Effector memory CD8-positive, alpha-beta T cell (primary cell): ENCODE results near the gene RNF182.
A peak's percentile ranks its signal among the peaks of the same experiment; 100 is the strongest.

Source experiments
- ATAC-seq: fragments of 150-1000 bp; cut with Tn5 transposase; replicated peaks from 2 replicates; pipeline ENCODE4 v1.10.0; 2021; ENCODE audit warnings: mild to moderate bottlenecking, moderate library complexity
- DNase-seq, 3 experiments: peaks; one replicate each; pipeline ENCODE4 v3.0.0; 2021
- H3K27ac Mint-ChIP-seq, 2 donors: one replicate each; pipeline ENCODE4 v1.8.0; 2022; ENCODE audit warnings: mild to moderate bottlenecking in 2 of 2, mixed read lengths in 2 of 2, moderate library complexity in 2 of 2
- H3K27me3 Mint-ChIP-seq, 2 donors: one replicate each; pipeline ENCODE4 v1.8.0; 2022; ENCODE audit warnings: mixed read lengths in 2 of 2
- H3K36me3 Mint-ChIP-seq: one replicate; pipeline ENCODE4 v1.8.0; 2022; ENCODE audit warnings: mild to moderate bottlenecking, moderate library complexity, mixed read lengths; ENCODE audit not compliant: insufficient read depth
- H3K4me1 Mint-ChIP-seq, 2 donors: one replicate each; pipeline ENCODE4 v1.8.0; 2022; ENCODE audit warnings: low read depth in 2 of 2, mixed read lengths in 2 of 2
- H3K4me3 Mint-ChIP-seq, 2 donors: one replicate each; pipeline ENCODE4 v1.8.0; 2022; ENCODE audit warnings: mild to moderate bottlenecking in 2 of 2, mixed read lengths in 2 of 2, moderate library complexity in 2 of 2
- H3K9me3 Mint-ChIP-seq, 2 donors: one replicate each; pipeline ENCODE4 v1.8.0; 2022; ENCODE audit warnings: mixed read lengths in 2 of 2

Gene RNF182

GRCh38 chr6:13908955-13909381 is 15.8 kb upstream of the RNF182 start:
- no peaks in the 10 kb centered on the region for H3K9me3 Mint-ChIP-seq
- no peak overlapping the region for H3K4me3 Mint-ChIP-seq
- DNase-seq: peak; percentile 21 to 33 (median 24)
- H3K27me3 Mint-ChIP-seq: peaks cover 18 to 25% of the 10 kb centered on the region in 2 donors
- no peaks in the 10 kb centered on the region for H3K36me3 Mint-ChIP-seq
- H3K27ac Mint-ChIP-seq: no peak overlapping the region
- ATAC-seq: peak; percentile 73
- H3K4me1 Mint-ChIP-seq: no peaks in the 10 kb centered on the region

GRCh38 chr6:13910443-13910842 is 14.3 kb upstream of the RNF182 start:
- Mint-ChIP-seq H3K4me1 (no peaks in the 10 kb centered on the region), H3K27ac (no peak overlapping the region)

GRCh38 chr6:13911337-13911736 is 13.4 kb upstream of the RNF182 start:
- Mint-ChIP-seq H3K9me3 (no peaks in the 10 kb centered on the region), H3K27ac (no peak overlapping the region), H3K4me1 (no peaks in the 10 kb centered on the region), H3K36me3 (no peaks in the 10 kb centered on the region), H3K4me3 (no peak overlapping the region), H3K27me3 (peaks cover 24 to 34% of the 10 kb centered on the region in 2 donors)
- ATAC-seq: no peak
- DNase-seq: no peak

More at GRCh38 chr6:13910443-13910842, 14.3 kb upstream of the RNF182 start:
- no peak overlapping the region for H3K4me3 Mint-ChIP-seq
- no peaks in the 10 kb centered on the region for H3K36me3 Mint-ChIP-seq
- no peak for DNase-seq
- H3K9me3 Mint-ChIP-seq: no peaks in the 10 kb centered on the region
- ATAC-seq: no peak
- peaks cover 18 to 34% of the 10 kb centered on the region in 2 donors for H3K27me3 Mint-ChIP-seq

DNA sequence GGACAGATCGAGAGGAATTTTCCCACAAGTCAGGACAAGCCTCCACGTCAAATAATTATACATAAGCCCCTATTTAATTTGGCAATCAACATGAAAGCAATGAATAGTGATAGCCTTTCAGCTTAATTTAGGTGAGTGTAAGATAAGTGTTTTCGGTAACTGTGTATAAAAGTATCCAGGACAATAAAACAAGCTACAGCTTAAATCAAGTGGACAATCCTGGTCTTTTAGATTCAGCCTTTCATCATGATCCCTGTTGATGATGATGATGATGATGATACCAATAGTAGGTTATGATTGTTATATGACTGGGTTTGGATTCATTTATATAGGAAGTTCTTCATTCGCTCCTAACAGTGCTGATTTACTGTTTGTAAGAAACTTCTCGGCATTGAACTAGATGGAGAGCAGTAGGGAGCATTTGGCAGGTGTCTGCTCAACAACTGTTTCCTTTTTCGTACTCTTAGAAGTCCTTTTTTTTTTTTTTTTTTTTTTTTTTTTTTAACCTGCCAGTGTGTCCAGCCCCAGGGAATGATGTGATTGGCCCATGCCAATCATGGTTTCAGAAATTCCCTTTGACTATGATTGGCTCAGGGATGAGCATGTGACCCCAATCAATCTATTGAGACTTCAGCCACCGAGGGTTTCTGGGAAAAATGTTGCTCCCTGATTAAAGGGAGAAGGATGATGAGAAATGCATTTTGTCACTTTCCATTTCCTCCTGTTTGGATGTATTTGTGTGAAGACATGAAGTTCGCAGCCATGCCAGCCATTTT is 11.3 kb upstream of the RNF182 start:
- H3K27ac Mint-ChIP-seq: no peak overlapping the region
- ATAC-seq: no peak
- H3K4me3 Mint-ChIP-seq: no peak overlapping the region
- no peaks in the 10 kb centered on the region for H3K36me3 Mint-ChIP-seq
- DNase-seq: no peak
- H3K27me3 Mint-ChIP-seq: peaks cover 35 to 39% of the 10 kb centered on the region in 2 donors
- H3K9me3 Mint-ChIP-seq: no peaks in the 10 kb centered on the region
- H3K4me1 Mint-ChIP-seq: no peaks in the 10 kb centered on the region

DNA sequence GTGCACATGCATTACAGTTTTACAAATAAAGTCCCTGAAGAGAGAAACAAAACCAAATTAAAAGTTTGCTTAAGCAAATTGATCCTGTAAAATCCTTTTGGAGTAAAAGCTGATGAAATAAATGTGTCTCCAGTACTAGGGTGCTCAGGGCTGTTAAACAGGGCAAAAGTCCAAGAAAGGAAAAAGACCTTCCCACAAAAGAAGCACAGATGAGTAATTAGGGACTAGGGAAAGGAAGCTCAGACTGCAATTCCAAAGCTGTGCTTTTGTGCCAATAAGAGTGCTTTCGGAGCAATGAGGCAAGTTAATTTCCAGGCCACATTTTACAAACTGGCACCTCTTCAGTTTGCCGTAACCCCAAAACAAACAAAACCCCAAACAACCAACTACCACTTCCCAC is 10.4 kb upstream of the RNF182 start:
- Mint-ChIP-seq H3K9me3 (no peaks in the 10 kb centered on the region), H3K4me1 (no peaks in the 10 kb centered on the region), H3K27me3 (peaks cover 34 to 38% of the 10 kb centered on the region in 2 donors), H3K36me3 (no peaks in the 10 kb centered on the region), H3K4me3 (no peak overlapping the region), H3K27ac (no peak overlapping the region)
- DNase-seq (no peak), ATAC-seq (no peak)

DNA sequence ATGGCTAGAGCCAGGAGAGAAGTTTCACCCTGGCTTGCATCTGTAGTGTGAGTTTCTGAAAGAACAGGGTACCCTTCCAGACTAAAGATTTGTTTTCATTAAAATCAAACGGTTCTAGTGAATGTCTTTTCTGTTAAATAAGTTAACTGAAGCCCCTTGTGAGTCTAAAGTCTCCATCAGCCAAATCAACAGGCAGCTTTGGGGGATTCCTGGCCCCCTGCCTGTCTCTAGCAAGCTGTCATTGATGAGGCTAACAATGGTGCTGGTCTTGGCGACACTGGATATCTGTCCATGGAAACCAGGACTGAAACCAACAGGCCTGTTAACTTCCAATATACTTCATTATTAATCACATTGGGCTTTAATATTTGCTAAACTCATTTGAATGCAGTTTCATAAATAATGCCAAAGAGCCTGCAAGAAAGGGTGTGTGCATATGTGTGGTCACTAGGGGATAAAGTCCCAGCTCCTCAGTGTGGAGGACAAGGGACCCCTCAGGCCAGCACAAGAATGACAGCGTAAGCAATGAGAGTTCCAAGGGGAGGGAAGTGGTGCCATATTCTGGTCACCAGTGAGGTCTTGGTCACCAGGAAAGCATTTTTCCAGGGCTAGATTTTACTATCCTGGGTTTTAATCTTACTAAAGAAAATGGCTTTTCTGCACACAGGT is 9.1 kb upstream of the RNF182 start:
- no peaks in the 10 kb centered on the region for H3K36me3 Mint-ChIP-seq
- no peak for ATAC-seq
- H3K27me3 Mint-ChIP-seq: peaks cover 34 to 38% of the 10 kb centered on the region in 2 donors
- H3K4me1 Mint-ChIP-seq: no peaks in the 10 kb centered on the region
- no peak overlapping the region for H3K4me3 Mint-ChIP-seq
- no peak overlapping the region for H3K27ac Mint-ChIP-seq
- no peak for DNase-seq
- no peaks in the 10 kb centered on the region for H3K9me3 Mint-ChIP-seq

DNA sequence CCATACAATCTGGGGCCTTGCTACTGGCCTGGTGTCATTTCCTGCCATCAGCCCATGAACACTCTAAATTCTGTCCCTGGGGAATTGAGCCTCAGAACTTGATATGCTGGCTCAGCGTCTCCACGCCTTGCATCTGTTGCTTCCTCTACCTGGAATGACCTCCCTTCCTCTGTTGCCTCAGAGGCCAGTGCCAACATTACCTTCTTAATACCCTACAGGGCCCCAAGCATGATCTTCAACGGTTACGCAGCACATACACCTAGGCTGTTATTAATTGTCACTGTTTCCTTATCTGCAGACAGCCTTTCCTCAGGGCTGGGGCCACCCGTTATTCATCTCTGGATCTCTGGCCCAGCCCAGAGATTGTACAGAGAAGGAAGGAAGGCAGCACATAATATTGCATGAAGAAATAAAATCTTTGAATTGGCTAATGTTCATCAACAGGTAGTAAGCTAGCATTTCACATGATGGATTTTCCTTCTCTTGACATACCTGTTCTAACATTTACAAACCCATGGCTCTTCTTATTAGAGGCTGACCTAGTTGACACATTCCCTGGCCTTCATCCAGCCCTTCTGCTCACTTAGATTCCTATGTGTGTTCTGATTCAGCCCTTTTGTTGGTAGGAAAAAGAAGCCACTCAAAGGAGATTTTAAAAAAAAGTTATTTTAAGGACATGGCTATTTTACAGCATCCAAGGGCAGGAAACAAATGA is 8.4 kb upstream of the RNF182 start:
- DNase-seq (no peak), ATAC-seq (no peak)
- Mint-ChIP-seq H3K4me3 (no peak overlapping the region), H3K4me1 (no peaks in the 10 kb centered on the region), H3K27ac (no peak overlapping the region), H3K27me3 (peaks cover 34 to 38% of the 10 kb centered on the region in 2 donors), H3K36me3 (no peaks in the 10 kb centered on the region), H3K9me3 (no peaks in the 10 kb centered on the region)

DNA sequence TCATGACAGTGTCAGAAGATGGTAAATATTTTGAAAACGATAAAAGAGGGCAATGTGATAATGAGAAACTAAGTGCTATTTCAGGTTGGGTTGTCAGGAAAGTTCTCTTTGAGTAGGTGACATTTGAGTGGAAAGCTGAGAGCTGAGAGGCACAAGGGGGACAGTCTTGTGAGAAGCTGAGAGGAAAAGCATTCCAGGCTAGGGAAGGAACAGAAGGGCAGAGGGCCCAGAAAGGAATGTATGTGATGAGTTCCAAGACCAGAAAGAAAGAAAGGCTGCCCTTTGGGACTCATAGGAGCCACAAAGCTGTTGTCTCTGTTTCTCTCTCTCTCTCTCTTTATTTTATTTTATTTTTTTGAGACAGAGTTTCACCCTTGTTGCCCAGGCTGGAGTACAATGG is 7.6 kb upstream of the RNF182 start:
- no peak overlapping the region for H3K27ac Mint-ChIP-seq
- no peak for ATAC-seq
- peaks cover 34 to 38% of the 10 kb centered on the region in 2 donors for H3K27me3 Mint-ChIP-seq

GRCh38 chr6:13918686-13919250 is 6.0 kb upstream of the RNF182 start:
- Mint-ChIP-seq H3K9me3 (no peaks in the 10 kb centered on the region), H3K4me3 (no peak overlapping the region), H3K27ac (no peak overlapping the region), H3K36me3 (peaks cover 3% of the 10 kb centered on the region), H3K27me3 (peaks cover 36 to 40% of the 10 kb centered on the region in 2 donors), H3K4me1 (no peaks in the 10 kb centered on the region)
- no peak for DNase-seq
- ATAC-seq: no peak

More for the DNA sequence above, 7.6 kb upstream of the RNF182 start:
- no peak for DNase-seq
- no peaks in the 10 kb centered on the region for H3K9me3 Mint-ChIP-seq
- no peak overlapping the region for H3K4me3 Mint-ChIP-seq
- no peaks in the 10 kb centered on the region for H3K4me1 Mint-ChIP-seq
- no peaks in the 10 kb centered on the region for H3K36me3 Mint-ChIP-seq

- Mint-ChIP-seq H3K4me1 (peaks cover 8% of the 10 kb centered on the region in 2 donors), H3K27ac (no peak overlapping the region), H3K9me3 (no peaks in the 10 kb centered on the region), H3K4me3 (no peak overlapping the region), H3K27me3 (peaks cover 38 to 51% of the 10 kb centered on the region in 2 donors), H3K36me3 (peaks cover 3% of the 10 kb centered on the region)
- ATAC-seq: no peak
- no peak for DNase-seq
Observed at GRCh38 chr6:13919861-13920260, 4.9 kb upstream of the RNF182 start.

DNA sequence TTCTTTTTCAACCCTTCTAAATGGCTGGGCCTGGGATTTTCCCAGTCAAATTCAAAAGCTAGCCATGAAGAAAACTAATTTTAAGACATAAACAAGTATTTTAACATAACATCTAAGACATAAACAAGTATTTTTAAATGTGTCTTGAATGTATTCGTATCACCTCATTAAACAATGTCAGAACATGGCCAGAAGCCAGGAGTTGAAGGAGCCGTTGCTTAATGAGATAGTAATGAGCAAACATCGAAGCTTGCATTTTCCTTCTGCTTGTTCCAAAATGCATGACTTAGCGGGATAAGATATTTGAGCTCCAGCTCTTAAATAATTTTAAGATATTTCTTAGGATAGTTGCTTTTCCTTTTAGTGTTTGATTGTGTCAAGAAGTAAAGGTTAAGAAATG is 4.2 kb upstream of the RNF182 start:
- ATAC-seq (no peak), DNase-seq (no peak)
- Mint-ChIP-seq H3K9me3 (no peaks in the 10 kb centered on the region), H3K4me3 (no peak overlapping the region), H3K27me3 (peaks cover 38 to 58% of the 10 kb centered on the region in 2 donors), H3K36me3 (peaks cover 3% of the 10 kb centered on the region), H3K4me1 (peaks cover 11 to 13% of the 10 kb centered on the region in 2 donors), H3K27ac (no peak overlapping the region)

DNA sequence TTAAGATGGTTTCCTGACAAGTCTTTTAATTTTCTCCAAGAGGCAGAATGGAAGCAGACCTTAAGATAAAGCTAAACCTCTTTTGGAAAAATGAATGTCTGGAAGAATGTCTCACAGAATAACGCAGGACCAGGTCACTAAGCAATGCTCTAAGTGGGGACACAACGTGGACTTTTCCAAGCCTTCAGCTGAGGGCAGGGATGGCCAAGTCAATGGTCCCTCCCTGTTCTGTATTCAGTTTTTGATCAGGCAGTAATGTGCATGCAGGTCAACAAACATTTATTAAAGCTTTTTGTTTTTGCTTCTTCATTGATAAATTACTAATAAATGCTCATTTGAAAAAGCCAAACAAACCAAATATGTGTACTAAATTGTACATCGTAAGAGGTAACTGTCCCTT is 2.0 kb upstream of the RNF182 start:
- Mint-ChIP-seq H3K9me3 (no peaks in the 10 kb centered on the region), H3K36me3 (peaks cover 3% of the 10 kb centered on the region), H3K27ac (no peak overlapping the region), H3K4me1 (peaks cover 14 to 15% of the 10 kb centered on the region in 2 donors), H3K27me3 (peaks cover 51 to 63% of the 10 kb centered on the region in 2 donors), H3K4me3 (no peak overlapping the region)
- ATAC-seq (no peak), DNase-seq (no peak)

GRCh38 chr6:13923527-13924145 is 1.1 kb upstream of the RNF182 start:
- Mint-ChIP-seq H3K27me3 (peaks cover 53 to 64% of the 10 kb centered on the region in 2 donors), H3K4me3 (peak overlapping the region; percentile 81 to 84), H3K36me3 (peaks cover 3% of the 10 kb centered on the region), H3K4me1 (peaks cover 14 to 15% of the 10 kb centered on the region in 2 donors), H3K27ac (peak overlapping the region in 1 of 2 donors; percentile 79), H3K9me3 (no peaks in the 10 kb centered on the region)
- ATAC-seq (no peak), DNase-seq (no peak)
